ENCODE measurements around the gene SRRM1. TPM values are rescaled to one million over a fixed set of nuclear protein-coding genes. Genes with fewer than 3 reads are reported as not detected.

Gene SRRM1
- total RNA-seq, 1 experiment from 2014 or later = 290 TPM

DNA sequence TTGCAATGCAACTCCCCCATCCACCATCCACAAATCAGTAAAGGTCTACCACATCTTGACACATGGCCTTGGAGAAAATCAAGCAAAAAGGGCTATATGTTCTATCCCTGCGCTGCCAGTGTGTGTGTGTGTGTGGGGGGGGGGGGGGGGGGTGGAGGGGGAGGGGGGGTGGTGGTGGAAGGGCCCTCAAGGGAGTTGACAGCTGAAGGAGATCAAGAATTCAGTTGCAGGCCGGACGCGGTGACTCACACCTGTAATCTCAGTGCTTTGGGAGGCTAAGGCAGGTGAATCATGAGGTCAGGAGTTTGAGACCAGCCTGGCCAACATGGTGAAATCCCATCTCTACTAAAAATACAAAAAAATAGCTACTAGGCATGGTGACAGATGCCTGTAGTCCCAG, 64.6 kb downstream of the SRRM1 start:
- peaks cover 22 to 24% of the 10 kb centered on the region in 2 experiments for H3K4me1 Mint-ChIP-seq
- H3K9ac ChIP-seq (ENCODE audit: extremely low read depth, insufficient read length, low read length) = no peak overlapping the region
- no peak overlapping the region for H2AFZ ChIP-seq (ENCODE audit: low read length)

More for the DNA sequence above, 64.6 kb downstream of the SRRM1 start:
- H3K4me3 Mint-ChIP-seq = no peak overlapping the region
- H4K91ac ChIP-seq (ENCODE audit: insufficient read length, low read depth, low read length) = no peak overlapping the region
- H3K27ac Mint-ChIP-seq = no peak overlapping the region
- H3K4me2 ChIP-seq (ENCODE audit: insufficient read depth, insufficient read length, low read length) = no peak overlapping the region
- no peak overlapping the region for H3K27ac ChIP-seq (ENCODE audit: insufficient read length, low read depth, low read length)
- H3K79me1 ChIP-seq (ENCODE audit: insufficient read depth, low read depth, low read length, poor library complexity, severe bottlenecking) = no peaks in the 10 kb centered on the region
- no peaks in the 10 kb centered on the region; the same call in 1 of the 2 replicates for H3K27me3 Mint-ChIP-seq (ENCODE audit: low read depth)
- no peak overlapping the region for H2BK5ac ChIP-seq (ENCODE audit: insufficient read length, low read length)
- H3K9me3 ChIP-seq (ENCODE audit: control insufficient read depth, low read depth, low read length) = no peaks in the 10 kb centered on the region
- no peak overlapping the region for H2BK20ac ChIP-seq (ENCODE audit: low read depth, low read length, poor library complexity, severe bottlenecking)
- H3K36me3 Mint-ChIP-seq (ENCODE audit: insufficient read depth in 1 of 3, low read depth in 3 of 3) = peaks cover 0 to 3% (median 0%) of the 10 kb centered on the region in 3 experiments; a peak in 3 of 7 replicates
- no peak overlapping the region for H3K4ac ChIP-seq (ENCODE audit: low read depth, low read length)
- no peak overlapping the region for H2BK12ac ChIP-seq (ENCODE audit: insufficient read length, low read depth, low read length)
- no peak for TF ChIP-seq CTCF (conservative IDR thresholded peaks at IDR 0.05)
- no peaks in the 10 kb centered on the region for H3K79me2 ChIP-seq (ENCODE audit: insufficient read depth, low read length)
- H3K27me3 ChIP-seq (ENCODE audit: insufficient read depth, low read length) = no peaks in the 10 kb centered on the region
- no peaks in the 10 kb centered on the region for H4K20me1 ChIP-seq (ENCODE audit: control insufficient read depth, insufficient read depth, insufficient read length)
- no peak overlapping the region for H3T11ph ChIP-seq (ENCODE audit: low read length)
- H3K56ac ChIP-seq (ENCODE audit: insufficient read length, low read depth, low read length) = no peak overlapping the region
- no peak overlapping the region for H2AK5ac ChIP-seq (ENCODE audit: insufficient read length, low read length)
- H4K8ac ChIP-seq (replicated peaks; ENCODE audit: insufficient read length, low read depth, low read length) = no peak overlapping the region
- DNase-seq = no peak
- no peak overlapping the region for H2BK120ac ChIP-seq (ENCODE audit: low read depth, low read length, poor library complexity, severe bottlenecking)
- WGBS (ENCODE audit: extremely low coverage, insufficient read length, low lambda C conversion rate) = no CpG with 5 or more reads among the region's 4 CpGs
- peaks cover 2% of the 10 kb centered on the region; the same call in 1 of the 2 replicates for H3K4me1 ChIP-seq (ENCODE audit: insufficient read depth, low read length)
- H3K23me2 ChIP-seq (ENCODE audit: insufficient read length, low read depth, low read length, poor library complexity, severe bottlenecking) = no peaks in the 10 kb centered on the region
- H3K18ac ChIP-seq (ENCODE audit: insufficient read length, low read depth, low read length) = no peak overlapping the region
- no peak overlapping the region for H2BK15ac ChIP-seq (ENCODE audit: low read depth, low read length)
- no peak overlapping the region for H3K14ac ChIP-seq (ENCODE audit: insufficient read depth, low read length)
- no peak overlapping the region for H4K5ac ChIP-seq (ENCODE audit: insufficient read length, low read depth, low read length)
- H3K9me3 Mint-ChIP-seq = no peaks in the 10 kb centered on the region; a peak in 1 of 5 replicates
- H3K23ac ChIP-seq (ENCODE audit: insufficient read length, low read depth, low read length) = no peak overlapping the region
